PFSK-1 (cell line): Measurements from ENCODE around the gene CAMSAP1.

Source experiments
- FOXP2 ChIP-seq: optimal IDR thresholded peaks from 2 replicates; pipeline ENCODE3; 2011; ENCODE audit warnings: borderline replicate concordance, control low read depth, inconsistent platforms; ENCODE audit not compliant: insufficient read depth; ENCODE audit errors: extremely low read length, extremely low read depth
- POLR2AphosphoS5 ChIP-seq: IDR thresholded peaks from 2 replicates; pipeline ENCODE4 v1.6.1; 2012; ENCODE audit warnings: low read depth, mild to moderate bottlenecking, control low read depth, low read length, moderate library complexity
- SIN3A ChIP-seq: IDR thresholded peaks from 2 replicates; pipeline ENCODE4 v1.6.1; 2012; ENCODE audit warnings: mild to moderate bottlenecking, low read length, moderate library complexity, borderline replicate concordance; ENCODE audit not compliant: insufficient read depth
- TAF1 ChIP-seq: IDR thresholded peaks from 2 replicates; pipeline ENCODE4 v1.6.1; 2012; ENCODE audit warnings: low read length, control low read depth, borderline replicate concordance; ENCODE audit not compliant: insufficient read depth
- TF ChIP-seq, protein P1 (sequence below), 2 experiments: IDR thresholded peaks; 2 replicates each; pipeline versions ENCODE4 v1.6.1 to v1.8.0; 2011 to 2012; ENCODE audit warnings: low read depth in 2 of 2, low read length in 2 of 2, control low read depth in 1 of 2, inconsistent platforms in 1 of 2, mild to moderate bottlenecking in 1 of 2, moderate library complexity in 1 of 2; ENCODE audit not compliant: insufficient read depth in 1 of 2

Gene CAMSAP1

DNA sequence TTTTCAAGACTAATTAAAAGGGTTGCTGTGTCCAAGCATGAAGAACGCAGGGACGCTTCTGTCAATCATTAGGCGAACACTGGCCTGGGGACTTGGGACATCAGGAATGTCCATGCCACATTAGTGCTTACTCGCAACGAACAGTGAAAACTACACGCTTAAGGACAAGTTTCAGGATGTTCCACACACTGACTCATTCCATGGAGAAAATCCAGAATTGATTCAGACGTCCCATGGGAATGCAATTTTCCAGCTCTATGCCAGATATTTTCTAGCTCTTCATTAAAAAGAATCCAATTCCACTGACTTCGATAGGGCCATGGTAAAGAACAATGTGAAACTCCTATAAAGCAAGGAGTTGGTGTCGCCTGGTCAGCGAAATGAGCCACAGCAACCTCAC lies 98.2 kb downstream of the CAMSAP1 start:
- TF ChIP-seq, protein P1, sequence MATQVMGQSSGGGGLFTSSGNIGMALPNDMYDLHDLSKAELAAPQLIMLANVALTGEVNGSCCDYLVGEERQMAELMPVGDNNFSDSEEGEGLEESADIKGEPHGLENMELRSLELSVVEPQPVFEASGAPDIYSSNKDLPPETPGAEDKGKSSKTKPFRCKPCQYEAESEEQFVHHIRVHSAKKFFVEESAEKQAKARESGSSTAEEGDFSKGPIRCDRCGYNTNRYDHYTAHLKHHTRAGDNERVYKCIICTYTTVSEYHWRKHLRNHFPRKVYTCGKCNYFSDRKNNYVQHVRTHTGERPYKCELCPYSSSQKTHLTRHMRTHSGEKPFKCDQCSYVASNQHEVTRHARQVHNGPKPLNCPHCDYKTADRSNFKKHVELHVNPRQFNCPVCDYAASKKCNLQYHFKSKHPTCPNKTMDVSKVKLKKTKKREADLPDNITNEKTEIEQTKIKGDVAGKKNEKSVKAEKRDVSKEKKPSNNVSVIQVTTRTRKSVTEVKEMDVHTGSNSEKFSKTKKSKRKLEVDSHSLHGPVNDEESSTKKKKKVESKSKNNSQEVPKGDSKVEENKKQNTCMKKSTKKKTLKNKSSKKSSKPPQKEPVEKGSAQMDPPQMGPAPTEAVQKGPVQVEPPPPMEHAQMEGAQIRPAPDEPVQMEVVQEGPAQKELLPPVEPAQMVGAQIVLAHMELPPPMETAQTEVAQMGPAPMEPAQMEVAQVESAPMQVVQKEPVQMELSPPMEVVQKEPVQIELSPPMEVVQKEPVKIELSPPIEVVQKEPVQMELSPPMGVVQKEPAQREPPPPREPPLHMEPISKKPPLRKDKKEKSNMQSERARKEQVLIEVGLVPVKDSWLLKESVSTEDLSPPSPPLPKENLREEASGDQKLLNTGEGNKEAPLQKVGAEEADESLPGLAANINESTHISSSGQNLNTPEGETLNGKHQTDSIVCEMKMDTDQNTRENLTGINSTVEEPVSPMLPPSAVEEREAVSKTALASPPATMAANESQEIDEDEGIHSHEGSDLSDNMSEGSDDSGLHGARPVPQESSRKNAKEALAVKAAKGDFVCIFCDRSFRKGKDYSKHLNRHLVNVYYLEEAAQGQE (IDR thresholded peaks at IDR 0.05; ENCODE audit: insufficient read depth in 1 of 2, low read depth in 2 of 2, low read length in 2 of 2) = no peak
- TF ChIP-seq SIN3A = no peak

DNA sequence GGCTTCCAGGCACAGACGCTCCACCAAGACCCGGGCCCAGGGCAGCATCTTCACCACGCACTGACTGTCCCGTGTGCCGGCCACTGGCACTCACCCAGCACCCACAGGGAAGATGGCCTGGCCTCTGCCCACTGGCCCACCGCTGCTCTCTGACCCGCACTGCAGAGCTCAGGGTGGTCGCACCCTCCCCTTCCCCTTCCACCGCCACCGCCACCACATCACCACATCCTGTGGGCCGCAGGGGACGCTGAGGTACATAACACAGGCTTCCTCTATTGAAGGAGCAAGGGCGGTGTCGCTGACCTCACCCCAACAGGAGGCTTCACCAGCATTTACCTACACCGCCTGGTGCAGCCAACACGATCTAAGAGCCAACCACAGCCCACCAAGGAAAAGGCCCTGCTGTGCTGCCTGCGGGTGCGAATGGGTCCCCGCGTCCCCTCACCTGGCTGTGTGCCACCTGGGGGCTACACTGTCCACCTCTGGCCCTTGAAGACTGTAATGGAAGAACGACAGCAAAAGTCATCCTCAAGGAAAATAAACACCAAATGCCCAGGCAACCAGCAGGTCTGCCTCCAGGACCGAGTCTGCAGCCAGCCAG lies 101.8 kb downstream of the CAMSAP1 start:
- no peak for TF ChIP-seq SIN3A
- no peak for TF ChIP-seq POLR2AphosphoS5
- TF ChIP-seq, protein P1 (IDR thresholded peaks at IDR 0.05; ENCODE audit: insufficient read depth in 1 of 2, low read depth in 2 of 2, low read length in 2 of 2) = no peak
- TF ChIP-seq TAF1 = no peak
- TF ChIP-seq FOXP2 = no peak

DNA sequence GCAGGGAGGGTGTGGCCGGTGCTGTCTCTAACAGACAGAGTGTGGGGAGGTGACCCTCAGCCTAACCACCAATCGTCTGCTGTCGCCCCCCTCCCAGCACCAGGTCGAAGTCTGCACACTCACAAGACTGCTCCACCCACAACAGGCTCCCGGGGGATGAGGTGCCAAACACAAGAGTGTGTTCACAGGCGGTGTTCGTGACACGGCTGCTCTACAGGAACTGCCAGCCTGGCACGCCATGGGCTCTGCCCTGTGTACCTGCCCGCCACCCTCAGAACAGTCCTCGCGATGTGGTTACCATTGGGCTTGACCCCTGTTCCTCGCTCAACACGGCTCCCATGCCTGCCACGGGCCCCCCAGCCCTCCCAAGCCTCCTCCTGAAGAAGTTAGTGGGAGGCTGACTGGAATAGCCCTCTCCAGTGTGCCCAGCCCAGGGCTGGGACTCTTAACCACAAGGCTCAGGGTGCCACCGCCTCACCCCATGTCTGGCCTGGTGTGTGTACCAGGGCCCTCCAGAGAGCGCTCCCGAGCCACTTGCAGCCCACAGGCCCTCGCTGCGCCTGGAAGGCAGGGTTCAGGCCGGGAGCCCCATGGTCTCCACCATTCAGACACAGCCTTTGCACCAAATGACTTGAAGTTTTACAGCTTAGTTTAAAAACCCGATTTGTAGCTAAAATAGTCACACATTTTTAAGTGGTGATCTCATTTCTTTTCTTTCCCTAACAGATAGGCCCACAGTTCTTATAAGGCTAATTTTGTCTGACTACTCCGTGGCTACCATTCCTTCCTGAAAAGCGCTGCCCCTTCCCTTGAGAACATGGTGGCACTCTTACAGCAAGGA lies 102.5 kb downstream of the CAMSAP1 start:
- TF ChIP-seq FOXP2 = no peak

DNA sequence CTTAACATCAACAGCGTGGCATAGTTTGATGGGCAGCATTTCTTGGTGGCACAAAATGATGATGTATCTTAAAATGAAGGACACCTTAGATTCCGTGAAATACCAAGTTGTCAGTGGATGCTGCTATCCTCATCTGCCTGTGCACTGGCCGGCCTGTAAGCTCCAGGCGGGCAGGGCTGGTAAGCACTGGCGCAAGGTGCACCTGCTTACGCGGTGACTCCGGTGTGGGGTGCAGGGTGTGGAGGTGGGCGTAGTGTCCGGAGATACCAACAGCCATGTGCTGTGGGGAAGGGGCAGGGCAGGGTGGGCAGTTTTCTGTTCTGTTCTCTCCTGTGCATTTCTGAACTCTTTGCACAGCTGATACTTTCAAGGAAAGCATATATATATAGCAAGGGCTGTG lies 103.9 kb downstream of the CAMSAP1 start:
- TF ChIP-seq TAF1 (no peak), SIN3A (no peak), POLR2AphosphoS5 (no peak), FOXP2 (no peak)
- TF ChIP-seq, protein P1 (IDR thresholded peaks at IDR 0.05; ENCODE audit: insufficient read depth in 1 of 2, low read depth in 2 of 2, low read length in 2 of 2) = no peak

DNA sequence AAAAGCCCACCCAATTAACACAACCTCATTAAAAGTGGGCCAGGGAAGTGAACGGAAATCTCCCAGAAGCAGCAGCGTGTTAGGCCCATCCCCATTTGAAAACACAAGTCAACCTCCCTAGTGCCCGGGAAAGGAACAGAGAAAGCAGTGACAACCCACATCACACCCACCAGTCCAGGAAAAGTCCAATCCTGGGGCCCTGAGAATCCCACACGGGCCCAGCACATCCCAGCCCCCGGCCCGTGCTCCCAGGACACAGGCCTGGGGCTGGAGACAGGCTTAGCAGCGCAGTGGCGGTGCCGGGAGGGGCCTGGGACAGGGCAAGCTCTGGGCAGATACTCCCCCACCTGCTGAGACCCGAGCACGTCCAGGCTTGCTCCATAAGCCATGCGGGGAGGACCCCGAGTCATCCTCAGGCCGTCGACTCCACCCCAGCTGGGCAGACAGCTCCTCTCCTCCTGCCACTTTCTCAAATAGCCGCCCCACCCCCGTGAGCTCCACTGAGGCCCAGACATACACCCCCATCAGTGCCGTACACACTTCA lies 104.4 kb downstream of the CAMSAP1 start:
- TF ChIP-seq TAF1 (no peak), SIN3A (no peak), FOXP2 (no peak), POLR2AphosphoS5 (no peak)
- TF ChIP-seq, protein P1 (IDR thresholded peaks at IDR 0.05; ENCODE audit: insufficient read depth in 1 of 2, low read depth in 2 of 2, low read length in 2 of 2) = no peak
